Measurements from ENCODE around the gene TMC4. TPM values are rescaled to one million over a fixed set of nuclear protein-coding genes. Genes with fewer than 3 reads are reported as not detected.

Gene TMC4
- total and polyA plus RNA-seq, 8 donors: 29.1 to 74.0 (median 35.7) TPM

- Histone ChIP-seq H3K36me3 (peaks cover 4 to 100% of the 10 kb centered on the region in 2 donors), H3K9me3 (no peaks in the 10 kb centered on the region), H3K4me3 (no peak overlapping the region), H3K27me3 (no peaks in the 10 kb centered on the region), H3K4me1 (no peaks in the 10 kb centered on the region), H3K27ac (no peak overlapping the region)
- ATAC-seq: no peak
- intact Hi-C loops (cut with DNase I): no loop called here
- no peak for TF ChIP-seq CTCF (IDR thresholded peaks at IDR 0.05)
- no peak for DNase-seq
Observed at GRCh38 chr19:54151362-54152035, 21.5 kb downstream of the TMC4 start.

GRCh38 chr19:54149021-54149812, 23.7 kb downstream of the TMC4 start:
- Histone ChIP-seq H3K9me3 (no peaks in the 10 kb centered on the region), H3K4me3 (no peak overlapping the region), H3K27ac (no peak overlapping the region), H3K27me3 (no peaks in the 10 kb centered on the region), H3K36me3 (peaks cover 4 to 100% of the 10 kb centered on the region in 2 donors), H3K4me1 (no peaks in the 10 kb centered on the region)
- no peak for TF ChIP-seq CTCF (IDR thresholded peaks at IDR 0.05)
- ATAC-seq: no peak
- intact Hi-C loops (cut with DNase I): no loop called here
- no peak for DNase-seq

- no peak for TF ChIP-seq CTCF (IDR thresholded peaks at IDR 0.05)
- ATAC-seq (no peak), DNase-seq (peak in 1 of 4 donors; percentile 82)
- Histone ChIP-seq H3K27ac (no peak overlapping the region), H3K4me1 (no peaks in the 10 kb centered on the region), H3K9me3 (no peaks in the 10 kb centered on the region), H3K4me3 (no peak overlapping the region), H3K36me3 (peaks cover 11 to 100% of the 10 kb centered on the region in 2 donors), H3K27me3 (no peaks in the 10 kb centered on the region)
- intact Hi-C loops (cut with DNase I): no loop called here
Observed at GRCh38 chr19:54148158-54148557, 24.8 kb downstream of the TMC4 start.

GRCh38 chr19:54147676-54148075, 25.3 kb downstream of the TMC4 start:
- DNase-seq (no peak), ATAC-seq (no peak)
- no peaks in the 10 kb centered on the region for H3K4me1 ChIP-seq
- no peaks in the 10 kb centered on the region for H3K27me3 ChIP-seq
- no peak overlapping the region for H3K27ac ChIP-seq
- no peaks in the 10 kb centered on the region for H3K9me3 ChIP-seq
- peaks cover 11 to 100% of the 10 kb centered on the region in 2 donors for H3K36me3 ChIP-seq
- H3K4me3 ChIP-seq: no peak overlapping the region
- intact Hi-C loops (cut with DNase I): no loop called here
- TF ChIP-seq CTCF (IDR thresholded peaks at IDR 0.05): no peak

GRCh38 chr19:54145541-54146158, 27.3 kb downstream of the TMC4 start:
- Histone ChIP-seq H3K4me3 (no peak overlapping the region), H3K36me3 (peaks cover 11 to 86% of the 10 kb centered on the region in 2 donors), H3K4me1 (peaks cover 0 to 11% of the 10 kb centered on the region in 2 donors), H3K27ac (no peak overlapping the region), H3K9me3 (no peaks in the 10 kb centered on the region), H3K27me3 (no peaks in the 10 kb centered on the region)
- TF ChIP-seq CTCF (IDR thresholded peaks at IDR 0.05): no peak
- intact Hi-C loops (cut with DNase I): no loop called here
- ATAC-seq: no peak
- DNase-seq: no peak

Data from left lung (tissue), 10 donors.